Glutamatergic neuron (in vitro differentiated cells): ENCODE measurements around the gene RAD51B. TPM values are rescaled to one million over a fixed set of nuclear protein-coding genes. Genes with fewer than 3 reads are reported as not detected.

Experiments used
- DNase-seq: peaks from one replicate; pipeline ENCODE4 v3.0.0; 2022
- H3K27ac Mint-ChIP-seq: one replicate; pipeline ENCODE4 v1.8.0; 2020; ENCODE audit warnings: mild to moderate bottlenecking, mixed read lengths, inconsistent platforms; ENCODE audit not compliant: unreplicated experiment
- H3K27me3 Mint-ChIP-seq: one replicate; pipeline ENCODE4 v1.8.0; 2020; ENCODE audit warnings: mild to moderate bottlenecking, moderate library complexity, mixed read lengths, inconsistent platforms; ENCODE audit not compliant: unreplicated experiment
- H3K36me3 Mint-ChIP-seq: one replicate; pipeline ENCODE4 v1.8.0; 2020; ENCODE audit warnings: mild to moderate bottlenecking, mixed read lengths, inconsistent platforms; ENCODE audit not compliant: unreplicated experiment
- H3K4me1 Mint-ChIP-seq: one replicate; pipeline ENCODE4 v1.8.0; 2020; ENCODE audit warnings: mild to moderate bottlenecking, low read depth, mixed read lengths, inconsistent platforms; ENCODE audit not compliant: unreplicated experiment
- H3K4me3 Mint-ChIP-seq: one replicate; pipeline ENCODE4 v1.8.0; 2020; ENCODE audit warnings: mild to moderate bottlenecking, mixed read lengths, inconsistent platforms; ENCODE audit not compliant: unreplicated experiment
- H3K9me3 Mint-ChIP-seq: one replicate; pipeline ENCODE4 v1.8.0; 2020; ENCODE audit warnings: mild to moderate bottlenecking, moderate library complexity, mixed read lengths, inconsistent platforms; ENCODE audit not compliant: unreplicated experiment
- total RNA-seq: library from RNA; stranded (reverse); fragmentation: NEBNext Ultra II Directional; extraction: Animal tissue kit (Norgen Biotek cat#: 25700); gene quantifications from one replicate; pipeline ENCODE4 v1.2.1, GENCODE V29; 2021; ENCODE audit not compliant: unreplicated experiment
- TF ChIP-seq, protein P1 (sequence below): fragments of 200-600 bp; sonication (generic); IDR thresholded peaks from one replicate; pipeline ENCODE4 v1.5.0; 2021; ENCODE audit not compliant: partially characterized antibody, unreplicated experiment

Gene RAD51B
- total RNA-seq, 1 donor from 2014 or later, result 9.7 TPM

DNA sequence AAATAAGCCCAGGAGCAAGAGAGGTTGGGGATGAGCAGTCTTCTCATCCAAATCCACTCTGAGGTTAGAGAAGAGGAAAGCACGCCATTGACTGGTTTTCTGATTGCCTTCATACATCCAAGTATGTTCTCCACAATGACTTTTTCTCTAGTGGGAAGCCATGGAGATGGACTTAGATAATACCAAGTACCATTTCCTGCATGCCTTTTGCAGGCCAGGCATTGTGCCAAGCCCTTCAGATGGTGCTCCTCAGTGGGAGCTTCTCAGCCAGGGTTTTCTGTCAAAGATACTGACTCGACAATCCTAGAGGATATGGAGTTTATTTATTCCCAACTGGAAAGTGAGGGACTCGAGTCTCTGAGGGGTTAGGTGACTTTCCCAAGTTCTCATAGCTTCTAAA lies 755.3 kb downstream of the RAD51B start:
- Mint-ChIP-seq H3K9me3 (peaks cover 2% of the 10 kb centered on the region), H3K4me3 (no peak overlapping the region), H3K36me3 (peaks cover 5% of the 10 kb centered on the region), H3K27ac (no peak overlapping the region), H3K4me1 (no peaks in the 10 kb centered on the region), H3K27me3 (peaks cover 2% of the 10 kb centered on the region)
- no peak for DNase-seq
- TF ChIP-seq, protein P1, sequence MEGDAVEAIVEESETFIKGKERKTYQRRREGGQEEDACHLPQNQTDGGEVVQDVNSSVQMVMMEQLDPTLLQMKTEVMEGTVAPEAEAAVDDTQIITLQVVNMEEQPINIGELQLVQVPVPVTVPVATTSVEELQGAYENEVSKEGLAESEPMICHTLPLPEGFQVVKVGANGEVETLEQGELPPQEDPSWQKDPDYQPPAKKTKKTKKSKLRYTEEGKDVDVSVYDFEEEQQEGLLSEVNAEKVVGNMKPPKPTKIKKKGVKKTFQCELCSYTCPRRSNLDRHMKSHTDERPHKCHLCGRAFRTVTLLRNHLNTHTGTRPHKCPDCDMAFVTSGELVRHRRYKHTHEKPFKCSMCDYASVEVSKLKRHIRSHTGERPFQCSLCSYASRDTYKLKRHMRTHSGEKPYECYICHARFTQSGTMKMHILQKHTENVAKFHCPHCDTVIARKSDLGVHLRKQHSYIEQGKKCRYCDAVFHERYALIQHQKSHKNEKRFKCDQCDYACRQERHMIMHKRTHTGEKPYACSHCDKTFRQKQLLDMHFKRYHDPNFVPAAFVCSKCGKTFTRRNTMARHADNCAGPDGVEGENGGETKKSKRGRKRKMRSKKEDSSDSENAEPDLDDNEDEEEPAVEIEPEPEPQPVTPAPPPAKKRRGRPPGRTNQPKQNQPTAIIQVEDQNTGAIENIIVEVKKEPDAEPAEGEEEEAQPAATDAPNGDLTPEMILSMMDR, result no peak

- DNase-seq, result no peak
- H3K4me3 Mint-ChIP-seq, result no peak overlapping the region
- peaks cover 4% of the 10 kb centered on the region for H3K4me1 Mint-ChIP-seq
- H3K9me3 Mint-ChIP-seq, result peaks cover 2% of the 10 kb centered on the region
- TF ChIP-seq, protein P1, result no peak
- H3K36me3 Mint-ChIP-seq, result peaks cover 5% of the 10 kb centered on the region
- no peaks in the 10 kb centered on the region for H3K27me3 Mint-ChIP-seq
- H3K27ac Mint-ChIP-seq, result no peak overlapping the region
Measured at GRCh38 chr14:68575426-68575825, 755.8 kb downstream of the RAD51B start.

GRCh38 chr14:68576031-68576430 lies 756.5 kb downstream of the RAD51B start:
- Mint-ChIP-seq H3K27ac (no peak overlapping the region), H3K4me1 (peaks cover 10% of the 10 kb centered on the region), H3K9me3 (peaks cover 7% of the 10 kb centered on the region), H3K4me3 (no peak overlapping the region), H3K36me3 (peaks cover 5% of the 10 kb centered on the region), H3K27me3 (peaks cover 3% of the 10 kb centered on the region)
- TF ChIP-seq, protein P1, result no peak
- DNase-seq, result no peak

- Mint-ChIP-seq H3K9me3 (peaks cover 11% of the 10 kb centered on the region), H3K27me3 (peaks cover 3% of the 10 kb centered on the region), H3K4me3 (no peak overlapping the region), H3K27ac (no peak overlapping the region), H3K36me3 (peaks cover 5% of the 10 kb centered on the region), H3K4me1 (peaks cover 13% of the 10 kb centered on the region)
- TF ChIP-seq, protein P1, result no peak
- no peak for DNase-seq
Measured at GRCh38 chr14:68576496-68577244, 757.1 kb downstream of the RAD51B start.

DNA sequence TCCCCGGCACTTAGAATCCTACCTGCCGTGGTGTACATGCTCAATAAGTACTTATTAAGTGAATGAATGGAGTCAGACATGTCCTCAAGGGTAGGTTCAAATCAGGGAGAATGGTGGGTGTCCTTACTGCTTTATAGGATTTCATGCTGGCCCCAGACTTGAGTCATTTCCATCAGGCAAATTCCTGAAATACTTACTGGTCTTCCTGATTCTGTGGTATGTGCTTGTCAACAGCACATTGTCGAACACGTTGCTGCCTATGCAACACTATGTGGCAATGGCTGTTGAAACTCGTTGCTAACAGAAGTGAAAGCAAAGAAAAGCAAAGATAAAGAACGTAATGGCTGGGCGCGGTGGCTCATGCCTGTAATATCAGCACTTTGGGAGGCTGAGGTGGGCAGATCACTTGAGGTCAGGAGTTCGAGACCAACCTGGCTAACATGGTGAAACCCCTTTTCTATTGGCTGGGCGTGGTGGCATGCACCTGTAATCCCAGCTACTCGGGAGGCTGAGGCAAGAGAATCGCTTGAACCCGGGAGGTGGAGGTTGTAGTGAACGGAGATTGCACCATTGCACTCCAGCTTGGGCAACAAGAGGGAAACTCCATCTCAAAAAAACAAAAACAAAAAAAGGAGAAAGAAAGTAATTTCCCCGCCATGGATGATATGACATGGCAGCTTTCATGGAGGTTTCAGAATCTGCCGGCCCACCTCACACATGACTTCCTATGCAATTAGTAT lies 758.4 kb downstream of the RAD51B start:
- Mint-ChIP-seq H3K4me3 (no peak overlapping the region), H3K36me3 (peaks cover 5% of the 10 kb centered on the region), H3K27me3 (peaks cover 3% of the 10 kb centered on the region), H3K9me3 (peaks cover 14% of the 10 kb centered on the region), H3K27ac (no peak overlapping the region), H3K4me1 (peaks cover 13% of the 10 kb centered on the region)
- DNase-seq, result no peak
- TF ChIP-seq, protein P1, result no peak
